T-helper 1 cell treated with Interleukin-12 subunit alpha and Interleukin-12 subunit beta and Interleukin-4 antibody, amounts not matched to agents 30 μg/mL and 1 μg/mL, for 36 hours (primary cell): ENCODE data around the gene HHIPL1.

Experiments
- H3K27ac Mint-ChIP-seq: one replicate; pipeline ENCODE4 v1.8.0; 2021; ENCODE audit warnings: mild to moderate bottlenecking, mixed read lengths
- H3K27me3 Mint-ChIP-seq: one replicate; pipeline ENCODE4 v1.8.0; 2021; ENCODE audit warnings: low read depth, mixed read lengths
- H3K36me3 Mint-ChIP-seq: one replicate; pipeline ENCODE4 v1.8.0; 2021; ENCODE audit warnings: low read depth, mixed read lengths
- H3K4me1 Mint-ChIP-seq: one replicate; pipeline ENCODE4 v1.8.0; 2021; ENCODE audit warnings: low read depth, mixed read lengths
- H3K4me3 Mint-ChIP-seq: one replicate; pipeline ENCODE4 v1.8.0; 2021; ENCODE audit warnings: mild to moderate bottlenecking, moderate library complexity, mixed read lengths
- H3K9me3 Mint-ChIP-seq: one replicate; pipeline ENCODE4 v1.8.0; 2021; ENCODE audit warnings: mixed read lengths

The HHIPL1 gene

GRCh38 chr14:99667821-99668220 is 22.9 kb downstream of the HHIPL1 start:
- Mint-ChIP-seq H3K36me3 (no peaks in the 10 kb centered on the region), H3K9me3 (no peaks in the 10 kb centered on the region), H3K27me3 (peaks cover 3% of the 10 kb centered on the region), H3K4me3 (no peak overlapping the region), H3K27ac (no peak overlapping the region), H3K4me1 (peaks cover 4% of the 10 kb centered on the region)

GRCh38 chr14:99668307-99669295 is 23.7 kb downstream of the HHIPL1 start:
- Mint-ChIP-seq H3K4me3 (no peak overlapping the region), H3K27ac (no peak overlapping the region), H3K9me3 (no peaks in the 10 kb centered on the region), H3K27me3 (no peaks in the 10 kb centered on the region), H3K4me1 (peaks cover 4% of the 10 kb centered on the region), H3K36me3 (no peaks in the 10 kb centered on the region)

GRCh38 chr14:99670361-99671234 is 25.7 kb downstream of the HHIPL1 start:
- Mint-ChIP-seq H3K27ac (no peak overlapping the region), H3K36me3 (no peaks in the 10 kb centered on the region), H3K4me3 (no peak overlapping the region), H3K9me3 (no peaks in the 10 kb centered on the region), H3K27me3 (no peaks in the 10 kb centered on the region), H3K4me1 (peaks cover 4% of the 10 kb centered on the region)

GRCh38 chr14:99671235-99672224 is 26.6 kb downstream of the HHIPL1 start:
- Mint-ChIP-seq H3K4me3 (no peak overlapping the region), H3K9me3 (no peaks in the 10 kb centered on the region), H3K27me3 (no peaks in the 10 kb centered on the region), H3K27ac (no peak overlapping the region), H3K36me3 (no peaks in the 10 kb centered on the region), H3K4me1 (peaks cover 5% of the 10 kb centered on the region)

GRCh38 chr14:99672506-99673304 is 27.8 kb downstream of the HHIPL1 start:
- no peak overlapping the region for H3K4me3 Mint-ChIP-seq
- no peaks in the 10 kb centered on the region for H3K27me3 Mint-ChIP-seq
- peak overlapping the region; percentile 81 for H3K27ac Mint-ChIP-seq
- no peaks in the 10 kb centered on the region for H3K9me3 Mint-ChIP-seq
- H3K4me1 Mint-ChIP-seq: peaks cover 7% of the 10 kb centered on the region
- H3K36me3 Mint-ChIP-seq: no peaks in the 10 kb centered on the region

- Mint-ChIP-seq H3K36me3 (no peaks in the 10 kb centered on the region), H3K27ac (no peak overlapping the region)
Observed at GRCh38 chr14:99673305-99674063, 28.6 kb downstream of the HHIPL1 start.

GRCh38 chr14:99674064-99674650 is 29.2 kb downstream of the HHIPL1 start:
- Mint-ChIP-seq H3K27ac (no peak overlapping the region), H3K4me3 (no peak overlapping the region), H3K27me3 (no peaks in the 10 kb centered on the region), H3K36me3 (no peaks in the 10 kb centered on the region), H3K9me3 (no peaks in the 10 kb centered on the region), H3K4me1 (peaks cover 7% of the 10 kb centered on the region)

More at GRCh38 chr14:99673305-99674063, 28.6 kb downstream of the HHIPL1 start:
- peaks cover 7% of the 10 kb centered on the region for H3K4me1 Mint-ChIP-seq
- H3K9me3 Mint-ChIP-seq: no peaks in the 10 kb centered on the region
- H3K4me3 Mint-ChIP-seq: no peak overlapping the region
- H3K27me3 Mint-ChIP-seq: no peaks in the 10 kb centered on the region

GRCh38 chr14:99674776-99675381 is 29.9 kb downstream of the HHIPL1 start:
- no peak overlapping the region for H3K27ac Mint-ChIP-seq
- no peaks in the 10 kb centered on the region for H3K36me3 Mint-ChIP-seq
- no peak overlapping the region for H3K4me3 Mint-ChIP-seq
- H3K4me1 Mint-ChIP-seq: peaks cover 7% of the 10 kb centered on the region
- no peaks in the 10 kb centered on the region for H3K9me3 Mint-ChIP-seq
- no peaks in the 10 kb centered on the region for H3K27me3 Mint-ChIP-seq

GRCh38 chr14:99675382-99675835 is 30.5 kb downstream of the HHIPL1 start:
- Mint-ChIP-seq H3K27me3 (no peaks in the 10 kb centered on the region), H3K9me3 (no peaks in the 10 kb centered on the region), H3K36me3 (no peaks in the 10 kb centered on the region), H3K27ac (no peak overlapping the region), H3K4me3 (no peak overlapping the region), H3K4me1 (peaks cover 7% of the 10 kb centered on the region)

- Mint-ChIP-seq H3K4me3 (no peak overlapping the region), H3K36me3 (no peaks in the 10 kb centered on the region), H3K9me3 (no peaks in the 10 kb centered on the region)
Observed at GRCh38 chr14:99675951-99676350, 31.0 kb downstream of the HHIPL1 start.

GRCh38 chr14:99676657-99677056 is 31.7 kb downstream of the HHIPL1 start:
- Mint-ChIP-seq H3K9me3 (no peaks in the 10 kb centered on the region), H3K4me3 (no peak overlapping the region), H3K36me3 (no peaks in the 10 kb centered on the region), H3K4me1 (peaks cover 7% of the 10 kb centered on the region), H3K27me3 (no peaks in the 10 kb centered on the region), H3K27ac (no peak overlapping the region)

More at GRCh38 chr14:99675951-99676350, 31.0 kb downstream of the HHIPL1 start:
- Mint-ChIP-seq H3K4me1 (peaks cover 7% of the 10 kb centered on the region), H3K27me3 (no peaks in the 10 kb centered on the region), H3K27ac (no peak overlapping the region)
